ENCODE results near the gene MFSD12. TPM values are rescaled to one million over a fixed set of nuclear protein-coding genes. Genes with fewer than 3 reads are reported as not detected.

MFSD12 gene
- polyA plus RNA-seq, 1 donor from 2014 or later, result 38.5 TPM

DNA sequence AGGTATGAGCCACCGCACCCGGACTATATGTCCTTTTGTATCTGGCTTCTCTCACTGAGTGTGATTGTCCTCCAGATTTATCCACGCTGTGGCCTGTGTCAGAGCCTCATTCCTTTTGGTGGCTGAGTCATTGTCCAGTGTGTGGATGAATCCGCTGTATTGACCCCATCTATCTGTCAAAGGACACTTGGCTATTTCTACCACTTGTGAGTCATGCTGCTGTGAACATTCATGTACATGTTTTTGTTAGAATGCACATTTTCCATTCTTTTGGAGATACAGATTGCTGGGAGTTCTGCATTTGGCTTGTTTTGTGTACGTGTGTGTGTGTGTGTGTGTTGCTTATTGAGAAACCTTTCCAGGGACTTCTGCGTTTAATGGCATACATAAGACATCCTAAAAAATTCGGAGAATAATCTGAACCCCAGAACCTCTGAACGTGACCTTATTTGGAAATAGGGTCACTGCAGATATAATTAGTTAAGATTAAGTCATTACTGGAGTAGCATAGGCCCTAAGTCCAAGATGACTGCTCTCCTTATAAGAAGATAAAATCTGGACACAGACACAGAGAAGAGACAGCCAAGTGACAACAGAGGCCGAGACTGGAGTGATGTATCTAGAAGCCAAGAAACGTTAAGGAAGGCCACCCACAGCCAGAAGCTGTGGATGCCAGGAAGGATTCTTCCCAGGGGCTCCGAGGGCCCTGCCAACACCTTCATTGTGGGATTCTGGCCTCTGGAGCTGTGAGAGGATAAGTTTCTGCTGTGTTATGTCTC, 23.0 kb upstream of the MFSD12 start:
- H3K27me3 ChIP-seq (ENCODE audit: insufficient read depth, low read depth, low read length), result peaks cover 6% of the 10 kb centered on the region
- H3K27ac ChIP-seq (ENCODE audit: low read length), result no peak overlapping the region
- H2AFZ ChIP-seq (ENCODE audit: low read depth, low read length), result no peak overlapping the region
- H3K4me2 ChIP-seq (ENCODE audit: low read length), result no peak overlapping the region
- no peaks in the 10 kb centered on the region for H3K36me3 ChIP-seq (ENCODE audit: insufficient read depth, low read length)
- no peaks in the 10 kb centered on the region for H3K9me2 ChIP-seq (ENCODE audit: insufficient read depth, low read length)
- no peaks in the 10 kb centered on the region for H3K79me2 ChIP-seq (replicated peaks; ENCODE audit: insufficient read depth, low read length)
- no peak overlapping the region for H3K4me3 ChIP-seq (ENCODE audit: low read length)
- no peaks in the 10 kb centered on the region for H4K20me1 ChIP-seq (ENCODE audit: insufficient read depth)
- H3K9me3 ChIP-seq (ENCODE audit: low read length), result no peaks in the 10 kb centered on the region
- TF ChIP-seq EZH2 (IDR thresholded peaks at IDR 0.05; ENCODE audit: borderline replicate concordance, insufficient read depth, low read length, poor library complexity, severe bottlenecking), result no peak
- no peak for TF ChIP-seq EP300 (conservative IDR thresholded peaks at IDR 0.05; ENCODE audit: poor library complexity, severe bottlenecking)
- no peak for TF ChIP-seq POLR2AphosphoS5 (IDR thresholded peaks at IDR 0.05)
- TF ChIP-seq REST (IDR thresholded peaks at IDR 0.05; ENCODE audit: borderline replicate concordance), result no peak
- TF ChIP-seq SMC3 (conservative IDR thresholded peaks at IDR 0.05; ENCODE audit: poor library complexity), result no peak
- TF ChIP-seq TAF1 (IDR thresholded peaks at IDR 0.05; ENCODE audit: low read depth), result no peak
- TF ChIP-seq RAD21 (conservative IDR thresholded peaks at IDR 0.05), result no peak
- no peak for TF ChIP-seq MXI1 (conservative IDR thresholded peaks at IDR 0.05; ENCODE audit: poor library complexity, severe bottlenecking)
- no peak for TF ChIP-seq CTCF (IDR thresholded peaks at IDR 0.05; ENCODE audit: poor library complexity, severe bottlenecking)
- H3F3A ChIP-seq (ENCODE audit: insufficient read depth, low read length, poor library complexity, severe bottlenecking), result no peaks in the 10 kb centered on the region
- H3K9ac ChIP-seq (ENCODE audit: low read length), result no peak overlapping the region

- Histone ChIP-seq H3F3A (ENCODE audit: insufficient read depth, low read length, poor library complexity, severe bottlenecking) (no peaks in the 10 kb centered on the region), H3K36me3 (ENCODE audit: insufficient read depth, low read length) (no peaks in the 10 kb centered on the region), H3K9me2 (ENCODE audit: insufficient read depth, low read length) (no peaks in the 10 kb centered on the region), H3K79me2 (replicated peaks; ENCODE audit: insufficient read depth, low read length) (no peaks in the 10 kb centered on the region), H3K27me3 (ENCODE audit: insufficient read depth, low read depth, low read length) (no peaks in the 10 kb centered on the region), H3K4me2 (ENCODE audit: low read length) (no peak overlapping the region), H2AFZ (ENCODE audit: low read depth, low read length) (no peak overlapping the region), H3K27ac (ENCODE audit: low read length) (no peak overlapping the region), H4K20me1 (ENCODE audit: insufficient read depth) (no peaks in the 10 kb centered on the region), H3K9ac (ENCODE audit: low read length) (no peak overlapping the region), H3K9me3 (ENCODE audit: low read length) (no peaks in the 10 kb centered on the region), H3K4me3 (ENCODE audit: low read length) (no peak overlapping the region)
- TF ChIP-seq MXI1 (conservative IDR thresholded peaks at IDR 0.05; ENCODE audit: poor library complexity, severe bottlenecking) (no peak), EZH2 (IDR thresholded peaks at IDR 0.05; ENCODE audit: borderline replicate concordance, insufficient read depth, low read length, poor library complexity, severe bottlenecking) (no peak), POLR2AphosphoS5 (IDR thresholded peaks at IDR 0.05) (no peak), RAD21 (conservative IDR thresholded peaks at IDR 0.05) (no peak), REST (IDR thresholded peaks at IDR 0.05; ENCODE audit: borderline replicate concordance) (no peak), TAF1 (IDR thresholded peaks at IDR 0.05; ENCODE audit: low read depth) (no peak), CTCF (IDR thresholded peaks at IDR 0.05; ENCODE audit: poor library complexity, severe bottlenecking) (no peak), SMC3 (conservative IDR thresholded peaks at IDR 0.05; ENCODE audit: poor library complexity) (no peak), EP300 (conservative IDR thresholded peaks at IDR 0.05; ENCODE audit: poor library complexity, severe bottlenecking) (no peak)
Observed at GRCh38 chr19:3578390-3578789, 21.0 kb upstream of the MFSD12 start.
